Measurements from ENCODE around the gene FAT1.

FAT1 gene

DNA sequence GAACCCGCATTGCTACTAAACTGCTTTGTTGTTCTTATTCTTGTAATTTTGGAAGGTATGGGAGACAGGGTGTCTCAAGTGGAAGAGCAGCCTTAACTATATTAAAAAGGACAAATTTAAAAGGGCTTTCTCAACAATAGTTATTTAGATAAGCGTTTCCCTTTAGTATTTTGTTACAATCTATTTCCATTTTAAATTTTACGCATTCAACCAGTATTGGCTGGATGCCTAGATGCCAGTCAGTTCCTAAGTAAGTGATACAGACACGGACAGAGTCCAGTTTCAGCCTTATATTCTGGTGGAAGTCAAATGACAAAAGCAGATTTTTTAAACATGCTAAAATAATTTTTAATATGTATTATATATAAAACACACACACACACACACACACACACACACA is 28.3 kb downstream of the FAT1 start:
- TF ChIP-seq, protein P1, sequence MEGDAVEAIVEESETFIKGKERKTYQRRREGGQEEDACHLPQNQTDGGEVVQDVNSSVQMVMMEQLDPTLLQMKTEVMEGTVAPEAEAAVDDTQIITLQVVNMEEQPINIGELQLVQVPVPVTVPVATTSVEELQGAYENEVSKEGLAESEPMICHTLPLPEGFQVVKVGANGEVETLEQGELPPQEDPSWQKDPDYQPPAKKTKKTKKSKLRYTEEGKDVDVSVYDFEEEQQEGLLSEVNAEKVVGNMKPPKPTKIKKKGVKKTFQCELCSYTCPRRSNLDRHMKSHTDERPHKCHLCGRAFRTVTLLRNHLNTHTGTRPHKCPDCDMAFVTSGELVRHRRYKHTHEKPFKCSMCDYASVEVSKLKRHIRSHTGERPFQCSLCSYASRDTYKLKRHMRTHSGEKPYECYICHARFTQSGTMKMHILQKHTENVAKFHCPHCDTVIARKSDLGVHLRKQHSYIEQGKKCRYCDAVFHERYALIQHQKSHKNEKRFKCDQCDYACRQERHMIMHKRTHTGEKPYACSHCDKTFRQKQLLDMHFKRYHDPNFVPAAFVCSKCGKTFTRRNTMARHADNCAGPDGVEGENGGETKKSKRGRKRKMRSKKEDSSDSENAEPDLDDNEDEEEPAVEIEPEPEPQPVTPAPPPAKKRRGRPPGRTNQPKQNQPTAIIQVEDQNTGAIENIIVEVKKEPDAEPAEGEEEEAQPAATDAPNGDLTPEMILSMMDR (IDR thresholded peaks at IDR 0.05; ENCODE audit: low read depth, low read length): no peak
- no peak for DNase-seq (ENCODE audit: extremely low read depth, low read depth)

- TF ChIP-seq, protein P1 (IDR thresholded peaks at IDR 0.05; ENCODE audit: low read depth, low read length): no peak
- no peak for DNase-seq (ENCODE audit: extremely low read depth, low read depth)
These were observed 29.8 kb downstream of the FAT1 start for GRCh38 chr4:186693894-186694293.

GRCh38 chr4:186693159-186693815 is 30.4 kb downstream of the FAT1 start:
- TF ChIP-seq, protein P1 (IDR thresholded peaks at IDR 0.05; ENCODE audit: low read depth, low read length): no peak
- peak; percentile 76 for DNase-seq (ENCODE audit: extremely low read depth, low read depth)

DNA sequence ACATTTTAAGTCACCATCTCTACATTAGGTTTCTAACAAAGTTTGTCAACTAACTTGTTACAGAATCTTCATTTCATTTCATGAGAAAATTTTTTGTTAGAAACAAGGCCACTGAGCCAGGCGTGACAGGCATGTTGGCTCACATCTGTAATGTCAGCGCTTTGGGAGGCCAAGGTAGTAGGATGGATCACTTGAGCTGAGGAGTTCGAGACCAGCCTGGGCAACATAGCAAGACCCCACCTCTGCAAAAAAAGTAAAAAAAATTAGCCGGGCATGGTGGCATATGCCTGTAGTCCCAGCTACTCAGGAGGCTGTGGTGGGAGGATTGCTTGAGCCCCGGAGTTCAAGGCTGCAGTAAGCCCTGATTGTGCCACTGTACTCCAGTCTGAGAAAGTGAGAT is 32.3 kb downstream of the FAT1 start:
- TF ChIP-seq, protein P1 (IDR thresholded peaks at IDR 0.05; ENCODE audit: low read depth, low read length): no peak
- DNase-seq (ENCODE audit: extremely low read depth, low read depth): no peak

- DNase-seq (ENCODE audit: extremely low read depth, low read depth): no peak
- TF ChIP-seq, protein P1 (IDR thresholded peaks at IDR 0.05; ENCODE audit: low read depth, low read length): no peak
These were observed 34.2 kb downstream of the FAT1 start for GRCh38 chr4:186689476-186689875.

DNA sequence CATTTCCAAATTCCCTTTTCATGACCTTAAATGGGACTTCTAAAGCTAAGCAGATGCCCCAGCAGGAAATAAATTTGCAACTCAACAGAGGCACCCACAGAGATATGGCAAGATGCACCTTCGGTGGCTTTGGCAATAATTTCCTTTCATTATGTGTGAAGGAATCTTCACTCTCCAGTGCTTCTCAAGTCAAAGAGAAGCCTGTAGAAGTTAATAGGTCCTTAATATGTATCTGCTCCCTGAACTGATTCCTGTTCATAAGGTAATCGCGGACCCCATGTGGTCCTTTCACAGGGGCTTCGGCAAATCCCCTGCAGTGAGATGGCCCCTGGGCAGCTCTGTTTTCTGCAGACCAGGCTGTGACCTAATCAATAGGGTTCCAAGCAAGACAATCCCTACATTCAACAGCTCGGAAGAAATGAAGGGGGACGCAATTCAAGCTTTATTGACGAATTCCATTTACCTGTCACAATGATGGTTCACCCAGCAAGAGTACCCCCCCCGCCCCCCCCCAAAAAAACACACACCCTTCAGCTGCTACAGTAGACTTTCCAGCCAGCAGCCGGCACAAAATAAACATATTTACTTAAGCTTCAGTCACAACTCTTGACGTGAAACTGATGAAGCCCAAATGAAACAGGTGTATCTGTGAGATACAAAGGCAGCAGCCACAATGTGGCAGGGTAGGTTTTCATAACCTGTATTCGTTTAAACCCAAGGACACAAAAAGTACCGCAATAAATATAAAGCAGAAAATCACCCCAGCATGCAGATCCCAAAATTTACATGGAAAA is 35.3 kb downstream of the FAT1 start:
- DNase-seq (ENCODE audit: extremely low read depth, low read depth): no peak
- TF ChIP-seq, protein P1 (IDR thresholded peaks at IDR 0.05; ENCODE audit: low read depth, low read length): no peak

GRCh38 chr4:186687265-186687664 is 36.4 kb downstream of the FAT1 start:
- DNase-seq (ENCODE audit: extremely low read depth, low read depth): no peak
- TF ChIP-seq, protein P1 (IDR thresholded peaks at IDR 0.05; ENCODE audit: low read depth, low read length): no peak
